Stimulated activated CD4-positive, alpha-beta T cell treated with anti-CD3 and anti-CD28 coated beads, Interleukin-4, amount 100 ng/mL, for 4 hours (primary cell): ENCODE measurements around the gene MKX.

Experiments used
- DNase-seq, 2 experiments: peaks; one replicate each; pipeline ENCODE4 v3.0.0-alpha.2; 2020

The MKX gene

DNA sequence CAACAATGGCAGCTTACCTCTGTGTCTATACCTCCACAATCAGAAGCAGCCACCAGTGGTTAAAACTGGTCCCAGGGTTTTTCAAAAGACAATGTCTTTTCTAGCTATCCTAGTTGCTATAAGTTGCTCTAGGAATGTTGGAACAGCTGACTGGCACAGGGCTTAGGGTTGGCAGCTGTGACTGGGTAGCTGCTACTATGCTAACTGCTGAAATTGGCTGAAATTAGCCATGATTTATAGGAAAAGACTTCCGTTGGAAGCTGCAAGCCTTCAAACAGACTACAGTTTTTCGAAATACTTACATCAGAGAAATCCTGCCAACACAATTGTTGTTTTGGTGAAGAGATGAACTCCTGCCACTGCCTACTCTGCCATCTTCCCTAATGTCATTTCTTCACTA, 102.3 kb downstream of the MKX start:
- DNase-seq = no peak

DNA sequence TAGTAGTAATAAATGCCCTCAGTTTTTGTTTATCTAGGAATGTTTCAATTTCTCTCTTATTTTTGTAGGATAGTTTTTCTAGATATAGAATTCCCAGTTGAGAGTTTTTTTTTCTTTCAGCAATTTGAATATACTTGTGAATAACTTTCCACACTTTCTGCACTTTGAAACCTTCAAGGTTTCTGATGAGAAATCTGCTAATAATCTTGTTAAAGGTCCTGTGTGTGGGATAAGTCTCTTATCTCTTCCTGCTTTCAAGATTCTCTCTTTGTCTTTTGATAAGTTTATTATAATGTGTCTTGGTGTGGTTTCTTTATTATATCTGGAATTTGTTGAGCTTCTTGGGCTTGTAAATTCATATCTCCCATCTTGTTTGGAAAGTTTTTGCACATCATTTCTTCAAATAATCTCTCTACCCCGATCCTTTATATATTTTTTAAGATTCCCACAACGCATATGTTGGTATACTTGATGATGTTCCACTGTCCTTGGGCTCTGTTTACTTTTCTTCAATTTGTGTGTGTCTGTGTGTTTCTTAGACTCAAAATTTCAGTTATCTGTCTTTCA, 103.5 kb downstream of the MKX start:
- DNase-seq = no peak

DNA sequence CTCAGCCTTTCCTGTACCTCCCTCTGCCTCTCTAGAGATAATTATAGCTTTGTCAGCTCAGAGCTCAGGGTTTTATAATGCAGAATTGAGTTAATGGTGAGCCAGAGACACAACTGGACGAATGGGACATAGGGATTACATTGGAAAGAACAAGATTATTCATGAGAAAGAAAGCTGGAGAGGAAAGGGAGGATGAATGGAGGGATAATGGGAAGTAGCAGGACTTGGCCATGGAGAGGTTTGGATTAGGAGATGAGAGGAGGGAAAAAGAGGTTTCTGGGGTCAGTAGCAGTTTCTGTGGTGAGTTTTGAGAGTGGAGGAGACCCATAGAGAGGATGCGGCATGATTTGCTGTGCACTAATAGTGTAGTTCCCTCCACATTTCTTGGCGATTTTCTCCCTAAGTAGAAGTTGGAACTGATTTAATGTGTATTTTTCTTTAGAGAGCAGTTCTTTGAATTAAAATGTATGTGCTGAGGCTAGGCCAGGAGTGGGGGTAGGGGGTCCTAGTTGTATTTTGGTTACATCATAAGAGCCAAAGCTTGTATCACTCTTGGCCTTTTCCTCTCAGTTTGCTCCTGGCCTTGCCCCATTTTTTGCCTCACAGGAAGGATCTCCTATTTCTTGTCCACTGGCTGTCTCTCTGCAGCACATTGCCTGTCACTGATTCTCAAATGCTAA, 107.4 kb downstream of the MKX start:
- no peak for DNase-seq

- DNase-seq = no peak
These were observed 108.0 kb downstream of the MKX start for GRCh38 chr10:27637601-27638000.

- DNase-seq = no peak
These were observed 108.8 kb downstream of the MKX start for GRCh38 chr10:27636816-27637215.

DNA sequence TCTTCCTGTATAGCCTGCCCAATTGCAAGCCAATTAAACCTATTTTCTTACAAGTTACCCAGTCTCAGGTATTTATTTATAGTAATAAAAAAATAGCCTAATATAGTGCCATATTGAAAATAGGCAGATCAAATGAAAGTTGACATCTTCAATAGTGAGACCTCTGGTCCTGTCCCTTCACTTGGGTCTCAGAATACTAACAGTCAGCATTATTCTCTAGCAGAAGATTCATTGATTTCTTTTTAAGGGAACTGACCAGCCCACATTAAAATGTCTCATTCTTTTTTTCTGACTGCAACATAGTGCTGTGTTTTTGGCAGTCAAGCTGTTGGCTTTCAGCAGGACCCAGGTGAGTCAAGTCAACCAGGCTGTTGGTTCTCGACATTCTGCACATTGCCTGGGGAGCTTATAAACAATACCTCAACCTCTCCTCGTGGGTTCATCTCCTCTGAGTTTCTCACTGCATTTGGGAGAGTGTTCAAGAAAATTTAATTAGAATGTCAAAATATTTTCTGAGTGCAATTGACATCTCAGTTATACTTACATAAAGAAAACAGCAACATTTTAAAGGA, 109.8 kb downstream of the MKX start:
- no peak for DNase-seq

DNA sequence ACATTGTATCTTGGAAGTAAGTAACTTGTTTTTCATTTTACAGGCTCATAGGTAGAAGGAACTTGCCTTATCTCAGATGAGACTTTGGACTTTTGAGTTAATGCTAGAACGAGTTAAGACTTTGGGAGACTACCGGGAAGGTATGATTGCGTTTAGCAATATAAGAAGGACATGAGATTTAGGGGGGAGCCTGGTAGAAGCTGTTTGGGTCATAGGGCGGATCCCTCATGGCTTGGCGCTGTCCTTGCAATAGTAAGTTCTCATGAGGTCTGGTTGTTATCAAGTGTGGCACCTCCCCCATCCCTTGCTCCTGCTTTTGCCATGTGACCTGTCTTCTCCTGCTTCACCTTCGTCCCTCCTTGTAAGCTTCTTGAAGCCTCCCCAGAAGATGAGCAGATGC, 110.3 kb downstream of the MKX start:
- DNase-seq = no peak

- no peak for DNase-seq
These were observed 117.0 kb downstream of the MKX start for GRCh38 chr10:27628621-27629020.

GRCh38 chr10:27626890-27627289, 118.7 kb downstream of the MKX start:
- DNase-seq = no peak

DNA sequence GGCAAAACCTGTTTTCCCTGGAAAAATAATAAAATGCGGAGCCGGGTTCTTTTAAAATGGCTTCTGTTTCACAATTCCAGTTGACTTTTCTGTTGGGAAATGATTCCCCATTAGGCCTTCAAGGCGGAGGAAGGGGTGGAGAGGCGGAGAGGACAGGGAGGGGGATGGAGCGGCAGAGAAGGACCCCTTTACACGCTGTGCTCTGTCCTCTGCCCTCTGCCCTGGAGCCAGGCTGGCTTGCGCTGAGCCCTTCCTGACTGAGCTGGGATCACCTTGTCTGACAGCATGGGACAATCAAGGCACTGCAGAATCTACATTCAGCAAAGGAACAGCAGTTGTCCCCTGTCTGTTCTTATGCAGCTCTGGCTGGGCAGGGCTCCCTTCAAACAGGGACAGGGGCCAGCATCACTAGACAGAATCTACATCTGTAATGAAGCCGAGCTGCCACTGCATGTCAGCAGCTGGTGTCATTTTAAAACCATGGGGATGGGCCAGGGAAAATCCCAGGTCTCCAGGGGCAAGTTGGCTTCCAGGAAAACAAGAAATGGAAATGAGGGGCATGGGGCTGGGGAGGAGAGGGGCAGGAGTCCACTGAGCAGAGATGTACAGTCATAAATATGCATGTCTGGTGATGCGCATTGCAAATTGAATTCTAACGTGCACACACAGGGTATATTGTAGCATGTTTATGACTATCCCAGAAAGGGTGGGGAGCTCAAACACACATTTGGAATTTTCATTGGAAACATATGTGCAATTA, 120.0 kb downstream of the MKX start:
- no peak for DNase-seq

- no peak for DNase-seq
These were observed 120.7 kb downstream of the MKX start for GRCh38 chr10:27624941-27625340.
